HCT116 (cell line): Measurements from ENCODE around the gene GPR146. TPM values are rescaled to one million over a fixed set of nuclear protein-coding genes. Genes with fewer than 3 reads are reported as not detected.

Experiments
- ATAC-seq: fragments of 200-7000 bp; cut with Tn5 transposase; 2 replicates; pipeline ENCODE4 v1.9.1; 2020; ENCODE audit warnings: mild to moderate bottlenecking, moderate library complexity
- BruUV-seq: library from RNA; stranded (reverse); fragments of 400-500 nt; replicated peaks from 2 replicates; lab custom pipeline; 2021; lab: Mats Ljungman, UMichigan
- CTCF ChIA-PET: fragments of 300-600 bp; sonication (Branson Sonifier 250); formaldehyde crosslinking; loops from one replicate; lab custom pipeline; 2021; ENCODE audit warnings: antibody characterized with exemption; lab: Charles Lee
- POLR2A ChIA-PET: fragments of 300-600, 350-600 bp; sonication (Branson Sonifier 250); formaldehyde crosslinking; loops from one replicate; lab custom pipeline; 2021; ENCODE audit warnings: antibody characterized with exemption; lab: Charles Lee
- RAD21 ChIA-PET, 2 experiments: fragments of 300-600 bp; sonication (Branson Sonifier 250); formaldehyde crosslinking; loops; one replicate each; lab custom pipeline; 2023; ENCODE audit warnings: low total read pairs in 2 of 2; ENCODE audit not compliant: uncharacterized antibody in 2 of 2, unreplicated experiment in 2 of 2, low non-redundant PET in 1 of 2; lab: Charles Lee
- DNase-seq: peaks from one replicate; pipeline ENCODE4 v3.0.0-alpha.2; 2010; ENCODE audit warnings: low read depth, low spot score
- H2AFZ ChIP-seq: fragments of 200-600 bp; shearing (Covaris generic), sonication (generic); 2 replicates; pipeline ENCODE4 v1.6.1; 2017; ENCODE audit warnings: low read depth, mixed run types, mixed read lengths, antibody characterized with exemption, low read length; ENCODE audit not compliant: poor library complexity, severe bottlenecking
- H3K27ac ChIP-seq: 2 replicates; pipeline ENCODE4 v1.5.1; 2012; ENCODE audit warnings: low read depth, low read length
- H3K27me3 ChIP-seq: fragments of 200-600 bp; sonication (generic); 2 replicates; pipeline ENCODE4 v1.6.1; 2016; ENCODE audit warnings: mixed run types, low read length, mixed read lengths; ENCODE audit not compliant: insufficient read depth
- H3K36me3 ChIP-seq, 2 experiments: fragments of 200-500 bp in 1 of 2; fragments of 200-600 bp in 1 of 2; sonication (Bioruptor generic) in 1 of 2; sonication (generic) in 1 of 2; 2 replicates each; pipeline versions ENCODE4 v1.5.1 to v1.6.1; 2014 to 2016; ENCODE audit warnings: low read length in 2 of 2, inconsistent platforms in 1 of 2, mixed read lengths in 1 of 2, mixed run types in 1 of 2; ENCODE audit not compliant: insufficient read depth in 2 of 2, control insufficient read depth in 1 of 2
- H3K4me1 ChIP-seq, 2 experiments: fragments of 200-600 bp in 1 of 2; sonication (generic) in 1 of 2; 2 replicates each; pipeline versions ENCODE4 v1.5.1 to v1.6.1; 2012 to 2017; ENCODE audit warnings: low read length in 2 of 2, inconsistent platforms in 1 of 2, mild to moderate bottlenecking in 1 of 2, mixed read lengths in 1 of 2, mixed run types in 1 of 2, moderate library complexity in 1 of 2; ENCODE audit not compliant: insufficient read depth in 2 of 2, control insufficient read depth in 1 of 2
- H3K4me2 ChIP-seq: fragments of 200-600 bp; sonication (generic); 2 replicates; pipeline ENCODE4 v1.6.1; 2017; ENCODE audit warnings: mixed run types, low read length, mixed read lengths
- H3K4me3 ChIP-seq, 2 experiments: fragments of 200-600 bp in 1 of 2; sonication (generic) in 1 of 2; replicated peaks in 1 of 2; 2 replicates each; pipeline ENCODE4 v1.5.1; 2011 to 2016; ENCODE audit warnings: low read length in 2 of 2, control low read depth in 1 of 2, low read depth in 1 of 2, mild to moderate bottlenecking in 1 of 2, mixed read lengths in 1 of 2, mixed run types in 1 of 2
- H3K79me2 ChIP-seq: fragments of 200-600 bp; sonication (generic); 2 replicates; pipeline ENCODE4 v1.6.1; 2017; ENCODE audit warnings: mild to moderate bottlenecking, mixed run types, low read length, moderate library complexity, mixed read lengths; ENCODE audit not compliant: insufficient read depth
- H3K9ac ChIP-seq: fragments of 200-600 bp; sonication (generic); 2 replicates; pipeline ENCODE4 v1.6.1; 2016; ENCODE audit warnings: low read length, mixed read lengths
- H3K9me2 ChIP-seq: fragments of 200-600 bp; sonication (generic), shearing (Covaris generic); 2 replicates; pipeline ENCODE4 v1.6.1; 2017; ENCODE audit warnings: mixed run types, mild to moderate bottlenecking, moderate library complexity; ENCODE audit not compliant: insufficient read depth
- H3K9me3 ChIP-seq, 2 experiments: fragments of 200-500 bp in 1 of 2; fragments of 200-600 bp in 1 of 2; sonication (Bioruptor generic) in 1 of 2; sonication (generic) in 1 of 2; 2 replicates each; pipeline ENCODE4 v1.6.1; 2014 to 2017; ENCODE audit warnings: low read length in 2 of 2, mixed read lengths in 2 of 2, inconsistent platforms in 1 of 2, low read depth in 1 of 2, mild to moderate bottlenecking in 1 of 2, mixed run types in 1 of 2, moderate library complexity in 1 of 2; ENCODE audit not compliant: control insufficient read depth in 1 of 2, insufficient read depth in 1 of 2
- H4K20me1 ChIP-seq: fragments of 200-600 bp; sonication (generic), shearing (Covaris generic); 2 replicates; pipeline ENCODE4 v1.6.1; 2017; ENCODE audit warnings: mixed run types, mild to moderate bottlenecking, moderate library complexity; ENCODE audit not compliant: insufficient read depth
- EGR1 ChIP-seq: IDR thresholded peaks from 2 replicates; pipeline ENCODE4 v1.6.1; 2012; ENCODE audit warnings: low read depth
- ELF1 ChIP-seq: IDR thresholded peaks from 2 replicates; pipeline ENCODE4 v1.6.1; 2012; ENCODE audit warnings: low read depth, borderline replicate concordance
- EZH2phosphoT487 ChIP-seq: fragments of 200-600 bp; IDR thresholded peaks from 2 replicates; pipeline ENCODE4 v1.6.1; 2018; ENCODE audit warnings: antibody characterized with exemption, borderline replicate concordance
- FOSL1 ChIP-seq: IDR thresholded peaks from 2 replicates; pipeline ENCODE4 v1.6.1; 2012; ENCODE audit warnings: low read depth
- MAX ChIP-seq: IDR thresholded peaks from 2 replicates; pipeline ENCODE4 v1.6.1; 2012
- POLR2A ChIP-seq: IDR thresholded peaks from 2 replicates; pipeline ENCODE4 v1.7.0; 2011; ENCODE audit warnings: borderline replicate concordance; ENCODE audit not compliant: insufficient read depth, insufficient read length; ENCODE audit errors: extremely low read depth
- POLR2AphosphoS5 ChIP-seq: IDR thresholded peaks from 2 replicates; pipeline ENCODE4 v1.6.1; 2011; ENCODE audit warnings: mild to moderate bottlenecking, low read depth, low read length, moderate library complexity
- REST ChIP-seq: IDR thresholded peaks from 2 replicates; pipeline ENCODE4 v1.6.1; 2012; ENCODE audit warnings: low read depth
- SIN3A ChIP-seq: IDR thresholded peaks from 2 replicates; pipeline ENCODE4 v1.6.1; 2012; ENCODE audit warnings: low read depth
- SP1 ChIP-seq: IDR thresholded peaks from 2 replicates; pipeline ENCODE4 v1.6.1; 2012; ENCODE audit warnings: low read depth
- TCF7L2 ChIP-seq: IDR thresholded peaks from 2 replicates; pipeline ENCODE4 v1.7.0; 2011; ENCODE audit warnings: borderline replicate concordance, inconsistent platforms; ENCODE audit not compliant: insufficient read depth, insufficient read length; ENCODE audit errors: extremely low read depth
- YY1 ChIP-seq: IDR thresholded peaks from 2 replicates; pipeline ENCODE4 v1.6.1; 2011; ENCODE audit warnings: low read length, low read depth, moderate library complexity, mild to moderate bottlenecking; ENCODE audit not compliant: insufficient replicate concordance; ENCODE audit errors: extremely low read depth
- ZBTB33 ChIP-seq: IDR thresholded peaks from 2 replicates; pipeline ENCODE4 v1.6.1; 2011; ENCODE audit warnings: mild to moderate bottlenecking, low read length, moderate library complexity; ENCODE audit not compliant: insufficient replicate concordance; ENCODE audit errors: extremely low read depth
- ZNF274 ChIP-seq: fragments of 200-500 bp; sonication (Bioruptor generic); IDR thresholded peaks from 2 replicates; pipeline ENCODE4 v1.6.1; 2014; ENCODE audit warnings: mild to moderate bottlenecking, low read depth, low read length, inconsistent platforms
- intact Hi-C: fragments of 100-400 bp; cut with micrococcal nuclease; formaldehyde crosslinking; loops from 2 replicates; pipeline ENCODE4 v1.10.0; 2022
- total RNA-seq: library from RNA; stranded (reverse); gene quantifications from one replicate; pipeline ENCODE4 v1.2.1, GENCODE V29; 2021; ENCODE audit not compliant: unreplicated experiment

GPR146 gene
- total RNA-seq, 1 experiment from 2014 or later, result 2.4 TPM

GRCh38 chr7:1090686-1091643, 46.6 kb downstream of the GPR146 start:
- ChIA-PET POLR2A (no interaction called here), RAD21 (no interaction called here)
- no peaks in the 10 kb centered on the region for H3K27me3 ChIP-seq

More at GRCh38 chr7:1090686-1091643, 46.6 kb downstream of the GPR146 start:
- Histone ChIP-seq H3K9ac (no peak overlapping the region), H3K4me3 (no peak overlapping the region), H4K20me1 (no peaks in the 10 kb centered on the region; the same call in 1 of the 2 replicates), H3K9me2 (no peaks in the 10 kb centered on the region), H3K4me1 (peaks cover 26 to 33% of the 10 kb centered on the region in 2 experiments), H3K36me3 (no peaks in the 10 kb centered on the region), H3K27ac (no peak overlapping the region), H3K4me2 (no peak overlapping the region), H3K79me2 (peaks cover 9% of the 10 kb centered on the region), H2AFZ (no peak overlapping the region), H3K9me3 (no peaks in the 10 kb centered on the region)
- CTCF ChIA-PET, result no interaction called here
- DNase-seq (no peak), ATAC-seq (no peak)
- intact Hi-C loops, result no loop called here
- BruUV-seq, result no TSS peak
- TF ChIP-seq ELF1 (no peak), ZBTB33 (no peak), POLR2AphosphoS5 (no peak), ZNF274 (no peak), EZH2phosphoT487 (no peak), REST (no peak), SP1 (no peak), SIN3A (no peak), TCF7L2 (no peak), FOSL1 (no peak), POLR2A (no peak), MAX (no peak), EGR1 (no peak), YY1 (no peak)
